ENCODE results near the gene ADGRA3. TPM values are rescaled to one million over a fixed set of nuclear protein-coding genes. Genes with fewer than 3 reads are reported as not detected.

The ADGRA3 gene
- total RNA-seq, 1 experiment from 2014 or later = 41.2 TPM

DNA sequence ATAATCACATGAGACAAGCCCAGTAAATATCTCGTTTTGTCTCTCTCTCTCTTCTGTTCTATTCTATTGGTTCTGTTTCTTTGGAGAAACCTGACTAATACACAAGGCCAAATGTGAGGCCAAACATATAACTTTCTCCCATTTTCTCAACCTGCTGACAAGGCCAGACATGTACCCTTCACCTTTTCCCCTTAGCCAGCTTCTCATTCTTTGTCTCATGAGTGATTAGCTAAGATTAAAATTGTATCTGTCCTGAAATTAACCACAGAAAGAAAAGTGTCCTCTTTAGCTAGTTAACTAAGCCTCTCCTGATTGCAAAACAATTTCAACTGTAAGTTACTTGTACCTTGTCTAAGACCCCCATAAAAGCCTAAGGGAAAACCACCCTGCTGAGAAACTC, 18.5 kb upstream of the ADGRA3 start:
- ChIA-PET POLR2A (no interaction called here), CTCF (no interaction called here)
- Histone ChIP-seq H3K4me3 (ENCODE audit: low read depth in 2 of 2, low read length in 2 of 2) (no peak overlapping the region), H3K36me3 (ENCODE audit: control insufficient read depth, insufficient read depth, low read length) (no peaks in the 10 kb centered on the region), H3K9me3 (ENCODE audit: control insufficient read depth, insufficient read depth, low read depth, low read length) (no peaks in the 10 kb centered on the region), H3K27ac (ENCODE audit: low read length) (no peak overlapping the region), H3K27me3 (ENCODE audit: control insufficient read depth, insufficient read depth, low read length) (no peaks in the 10 kb centered on the region), H3K4me1 (ENCODE audit: control insufficient read depth, insufficient read depth, low read length) (no peaks in the 10 kb centered on the region)
- DNase-seq (ENCODE audit: low read depth, low spot score) (no peak), ATAC-seq (no peak)
- TF ChIP-seq SIN3A (IDR thresholded peaks at IDR 0.05; ENCODE audit: borderline replicate concordance, insufficient read depth, low read depth, low read length) = no peak
- TF ChIP-seq, protein P1, sequence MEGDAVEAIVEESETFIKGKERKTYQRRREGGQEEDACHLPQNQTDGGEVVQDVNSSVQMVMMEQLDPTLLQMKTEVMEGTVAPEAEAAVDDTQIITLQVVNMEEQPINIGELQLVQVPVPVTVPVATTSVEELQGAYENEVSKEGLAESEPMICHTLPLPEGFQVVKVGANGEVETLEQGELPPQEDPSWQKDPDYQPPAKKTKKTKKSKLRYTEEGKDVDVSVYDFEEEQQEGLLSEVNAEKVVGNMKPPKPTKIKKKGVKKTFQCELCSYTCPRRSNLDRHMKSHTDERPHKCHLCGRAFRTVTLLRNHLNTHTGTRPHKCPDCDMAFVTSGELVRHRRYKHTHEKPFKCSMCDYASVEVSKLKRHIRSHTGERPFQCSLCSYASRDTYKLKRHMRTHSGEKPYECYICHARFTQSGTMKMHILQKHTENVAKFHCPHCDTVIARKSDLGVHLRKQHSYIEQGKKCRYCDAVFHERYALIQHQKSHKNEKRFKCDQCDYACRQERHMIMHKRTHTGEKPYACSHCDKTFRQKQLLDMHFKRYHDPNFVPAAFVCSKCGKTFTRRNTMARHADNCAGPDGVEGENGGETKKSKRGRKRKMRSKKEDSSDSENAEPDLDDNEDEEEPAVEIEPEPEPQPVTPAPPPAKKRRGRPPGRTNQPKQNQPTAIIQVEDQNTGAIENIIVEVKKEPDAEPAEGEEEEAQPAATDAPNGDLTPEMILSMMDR (IDR thresholded peaks at IDR 0.05) = no peak
- no TSS peak for BruUV-seq (replicated peaks)
- in situ Hi-C loops (cut with HindIII; ENCODE audit: low pct_unique_long_range_greater_than_20kb, low sequenced_read_pairs) (no loop called here), intact Hi-C loops (cut with micrococcal nuclease; ENCODE audit: unreplicated experiment) (no loop called here)

GRCh38 chr4:22532896-22533295, 17.0 kb upstream of the ADGRA3 start:
- no peaks in the 10 kb centered on the region for H3K9me3 ChIP-seq (ENCODE audit: control insufficient read depth, insufficient read depth, low read depth, low read length)
- no peaks in the 10 kb centered on the region for H3K36me3 ChIP-seq (ENCODE audit: control insufficient read depth, insufficient read depth, low read length)
- H3K27me3 ChIP-seq (ENCODE audit: control insufficient read depth, insufficient read depth, low read length) = no peaks in the 10 kb centered on the region
- H3K27ac ChIP-seq (ENCODE audit: low read length) = no peak overlapping the region
- BruUV-seq (replicated peaks) = no TSS peak
- no peak for TF ChIP-seq SIN3A (IDR thresholded peaks at IDR 0.05; ENCODE audit: borderline replicate concordance, insufficient read depth, low read depth, low read length)
- TF ChIP-seq, protein P1 (IDR thresholded peaks at IDR 0.05) = no peak
- no peak for TF ChIP-seq TCF7L2 (IDR thresholded peaks at IDR 0.05; ENCODE audit: low read depth, low read length)
- no peak for TF ChIP-seq POLR2AphosphoS5 (IDR thresholded peaks at IDR 0.05; ENCODE audit: low read depth, low read length)
- TF ChIP-seq, protein P2, sequence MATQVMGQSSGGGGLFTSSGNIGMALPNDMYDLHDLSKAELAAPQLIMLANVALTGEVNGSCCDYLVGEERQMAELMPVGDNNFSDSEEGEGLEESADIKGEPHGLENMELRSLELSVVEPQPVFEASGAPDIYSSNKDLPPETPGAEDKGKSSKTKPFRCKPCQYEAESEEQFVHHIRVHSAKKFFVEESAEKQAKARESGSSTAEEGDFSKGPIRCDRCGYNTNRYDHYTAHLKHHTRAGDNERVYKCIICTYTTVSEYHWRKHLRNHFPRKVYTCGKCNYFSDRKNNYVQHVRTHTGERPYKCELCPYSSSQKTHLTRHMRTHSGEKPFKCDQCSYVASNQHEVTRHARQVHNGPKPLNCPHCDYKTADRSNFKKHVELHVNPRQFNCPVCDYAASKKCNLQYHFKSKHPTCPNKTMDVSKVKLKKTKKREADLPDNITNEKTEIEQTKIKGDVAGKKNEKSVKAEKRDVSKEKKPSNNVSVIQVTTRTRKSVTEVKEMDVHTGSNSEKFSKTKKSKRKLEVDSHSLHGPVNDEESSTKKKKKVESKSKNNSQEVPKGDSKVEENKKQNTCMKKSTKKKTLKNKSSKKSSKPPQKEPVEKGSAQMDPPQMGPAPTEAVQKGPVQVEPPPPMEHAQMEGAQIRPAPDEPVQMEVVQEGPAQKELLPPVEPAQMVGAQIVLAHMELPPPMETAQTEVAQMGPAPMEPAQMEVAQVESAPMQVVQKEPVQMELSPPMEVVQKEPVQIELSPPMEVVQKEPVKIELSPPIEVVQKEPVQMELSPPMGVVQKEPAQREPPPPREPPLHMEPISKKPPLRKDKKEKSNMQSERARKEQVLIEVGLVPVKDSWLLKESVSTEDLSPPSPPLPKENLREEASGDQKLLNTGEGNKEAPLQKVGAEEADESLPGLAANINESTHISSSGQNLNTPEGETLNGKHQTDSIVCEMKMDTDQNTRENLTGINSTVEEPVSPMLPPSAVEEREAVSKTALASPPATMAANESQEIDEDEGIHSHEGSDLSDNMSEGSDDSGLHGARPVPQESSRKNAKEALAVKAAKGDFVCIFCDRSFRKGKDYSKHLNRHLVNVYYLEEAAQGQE (IDR thresholded peaks at IDR 0.05; ENCODE audit: insufficient read depth in 1 of 2, low read depth in 2 of 2, low read length in 1 of 2) = no peak
- no peak overlapping the region for H3K4me3 ChIP-seq (ENCODE audit: low read depth in 2 of 2, low read length in 2 of 2)
- in situ Hi-C loops (cut with HindIII; ENCODE audit: low pct_unique_long_range_greater_than_20kb, low sequenced_read_pairs) (no loop called here), intact Hi-C loops (cut with micrococcal nuclease; ENCODE audit: unreplicated experiment) (no loop called here)
- no peaks in the 10 kb centered on the region for H3K4me1 ChIP-seq (ENCODE audit: control insufficient read depth, insufficient read depth, low read length)
- DNase-seq (ENCODE audit: low read depth, low spot score) (no peak), ATAC-seq (no peak)
- POLR2A ChIA-PET = no interaction called here
- CTCF ChIA-PET = no interaction called here

DNA sequence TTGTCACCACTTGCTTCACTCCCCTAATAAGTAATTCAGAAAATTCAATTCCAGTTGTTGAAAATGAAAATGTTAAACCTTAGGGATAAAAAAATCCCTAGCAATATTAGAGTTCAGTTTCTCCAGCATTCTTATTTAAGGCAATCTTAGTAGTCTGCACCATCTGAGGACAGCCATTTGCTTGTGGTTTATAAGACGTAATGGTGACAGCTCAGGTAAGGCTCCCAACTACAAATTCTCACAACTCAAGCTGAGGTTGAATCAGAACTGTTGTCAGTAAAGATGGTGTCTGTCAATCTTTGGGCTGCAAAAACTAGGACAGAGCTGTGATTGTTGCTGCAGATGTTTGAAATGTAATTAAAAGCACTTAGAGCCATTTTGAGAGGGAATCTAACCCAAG, 16.3 kb upstream of the ADGRA3 start:
- intact Hi-C loops (cut with micrococcal nuclease; ENCODE audit: unreplicated experiment) (no loop called here), in situ Hi-C loops (cut with HindIII; ENCODE audit: low pct_unique_long_range_greater_than_20kb, low sequenced_read_pairs) (no loop called here)
- ChIA-PET POLR2A (no interaction called here), CTCF (no interaction called here)
- H3K27ac ChIP-seq (ENCODE audit: low read length) = no peak overlapping the region
- no peaks in the 10 kb centered on the region for H3K27me3 ChIP-seq (ENCODE audit: control insufficient read depth, insufficient read depth, low read length)
- no peak overlapping the region for H3K4me3 ChIP-seq (ENCODE audit: low read depth in 2 of 2, low read length in 2 of 2)
- DNase-seq (ENCODE audit: low read depth, low spot score) (no peak), ATAC-seq (no peak)
- TF ChIP-seq, protein P1 (IDR thresholded peaks at IDR 0.05) = no peak
- TF ChIP-seq SIN3A (IDR thresholded peaks at IDR 0.05; ENCODE audit: borderline replicate concordance, insufficient read depth, low read depth, low read length) (no peak), TCF7L2 (IDR thresholded peaks at IDR 0.05; ENCODE audit: low read depth, low read length) (no peak), POLR2AphosphoS5 (IDR thresholded peaks at IDR 0.05; ENCODE audit: low read depth, low read length) (no peak)
- TF ChIP-seq, protein P2 (IDR thresholded peaks at IDR 0.05; ENCODE audit: insufficient read depth in 1 of 2, low read depth in 2 of 2, low read length in 1 of 2) = no peak
- H3K36me3 ChIP-seq (ENCODE audit: control insufficient read depth, insufficient read depth, low read length) = no peaks in the 10 kb centered on the region
- no TSS peak for BruUV-seq (replicated peaks)
- no peaks in the 10 kb centered on the region for H3K4me1 ChIP-seq (ENCODE audit: control insufficient read depth, insufficient read depth, low read length)
- H3K9me3 ChIP-seq (ENCODE audit: control insufficient read depth, insufficient read depth, low read depth, low read length) = no peaks in the 10 kb centered on the region
